Measurements from ENCODE around the gene CUL9. TPM values are rescaled to one million over a fixed set of nuclear protein-coding genes. Genes with fewer than 3 reads are reported as not detected.

CUL9 gene
- total RNA-seq, 4 donors from 2014 or later: 31.0 to 52.6 (median 38.8) TPM

DNA sequence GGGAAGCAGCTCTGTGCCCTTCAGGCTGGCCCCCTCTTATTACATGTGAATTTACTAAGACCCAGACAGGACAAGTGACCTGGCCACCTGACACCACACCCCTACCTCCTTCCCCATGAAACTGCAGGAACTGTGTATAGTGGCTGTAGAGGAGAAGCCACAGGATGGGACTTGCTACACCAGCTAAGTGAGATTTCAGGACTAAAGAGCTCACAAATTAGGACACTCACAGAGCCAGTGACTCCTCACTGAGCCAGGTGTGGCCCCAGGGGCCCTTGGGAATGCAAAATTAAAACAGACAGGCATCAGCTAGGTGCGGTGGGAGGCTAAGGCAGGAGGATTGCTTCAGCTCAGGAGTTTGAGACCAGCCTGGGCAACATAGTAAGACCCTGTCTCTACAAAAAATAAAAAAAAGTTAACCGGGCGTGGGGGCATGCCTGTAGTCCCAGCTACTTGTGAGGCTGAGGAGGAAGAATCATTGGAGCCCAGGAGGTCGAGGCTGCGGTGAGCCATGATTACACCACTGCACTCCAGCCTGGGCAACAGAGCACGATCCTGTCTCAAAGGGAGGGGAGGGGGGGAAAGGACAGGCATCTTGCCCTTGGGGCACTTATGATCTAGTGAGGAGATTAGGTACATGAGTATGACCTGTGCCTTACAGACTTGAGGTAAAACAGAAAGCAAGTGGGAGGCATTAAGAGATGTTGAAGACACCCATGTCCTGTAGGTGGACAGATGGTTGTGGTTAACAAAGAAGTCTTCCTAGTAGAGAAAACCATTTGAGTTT lies 34.1 kb upstream of the CUL9 start:
- Histone ChIP-seq H3K27me3 (no peaks in the 10 kb centered on the region), H3K4me3 (no peak overlapping the region), H3K36me3 (no peaks in the 10 kb centered on the region), H3K27ac (no peak overlapping the region), H3K4me1 (peaks cover 0 to 9% of the 10 kb centered on the region in 2 donors), H3K9me3 (no peaks in the 10 kb centered on the region)
- TF ChIP-seq, protein P1, sequence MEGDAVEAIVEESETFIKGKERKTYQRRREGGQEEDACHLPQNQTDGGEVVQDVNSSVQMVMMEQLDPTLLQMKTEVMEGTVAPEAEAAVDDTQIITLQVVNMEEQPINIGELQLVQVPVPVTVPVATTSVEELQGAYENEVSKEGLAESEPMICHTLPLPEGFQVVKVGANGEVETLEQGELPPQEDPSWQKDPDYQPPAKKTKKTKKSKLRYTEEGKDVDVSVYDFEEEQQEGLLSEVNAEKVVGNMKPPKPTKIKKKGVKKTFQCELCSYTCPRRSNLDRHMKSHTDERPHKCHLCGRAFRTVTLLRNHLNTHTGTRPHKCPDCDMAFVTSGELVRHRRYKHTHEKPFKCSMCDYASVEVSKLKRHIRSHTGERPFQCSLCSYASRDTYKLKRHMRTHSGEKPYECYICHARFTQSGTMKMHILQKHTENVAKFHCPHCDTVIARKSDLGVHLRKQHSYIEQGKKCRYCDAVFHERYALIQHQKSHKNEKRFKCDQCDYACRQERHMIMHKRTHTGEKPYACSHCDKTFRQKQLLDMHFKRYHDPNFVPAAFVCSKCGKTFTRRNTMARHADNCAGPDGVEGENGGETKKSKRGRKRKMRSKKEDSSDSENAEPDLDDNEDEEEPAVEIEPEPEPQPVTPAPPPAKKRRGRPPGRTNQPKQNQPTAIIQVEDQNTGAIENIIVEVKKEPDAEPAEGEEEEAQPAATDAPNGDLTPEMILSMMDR (IDR thresholded peaks at IDR 0.05): no peak
- TF ChIP-seq POLR2A (IDR thresholded peaks at IDR 0.05): no peak
- intact Hi-C loops (cut with DNase I; ENCODE audit: low total_unique reads): no loop called here
- DNase-seq: no peak

DNA sequence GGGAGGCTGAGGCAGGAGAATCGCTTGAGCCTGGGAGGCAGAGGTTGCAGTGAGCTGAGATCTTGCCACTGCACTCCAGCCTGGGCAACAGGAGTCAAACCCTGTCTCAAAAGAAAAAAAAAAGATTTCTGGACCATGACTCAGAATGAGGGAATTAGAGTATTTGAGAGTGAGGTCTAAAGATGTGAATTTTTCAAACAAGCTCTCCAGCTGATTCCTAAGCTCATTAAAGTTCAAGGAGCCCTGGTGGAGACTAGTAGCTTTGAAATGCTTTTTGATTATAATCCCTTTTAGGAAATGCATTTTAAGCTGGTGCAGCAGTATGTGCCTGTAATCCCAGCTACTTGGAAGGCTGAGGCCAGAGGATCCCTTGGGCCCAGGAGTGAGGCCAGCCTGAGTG lies 32.7 kb upstream of the CUL9 start:
- H3K4me3 ChIP-seq: no peak overlapping the region
- TF ChIP-seq, protein P1 (IDR thresholded peaks at IDR 0.05): no peak
- TF ChIP-seq POLR2A (IDR thresholded peaks at IDR 0.05): no peak
- intact Hi-C loops (cut with DNase I; ENCODE audit: low total_unique reads): no loop called here

DNA sequence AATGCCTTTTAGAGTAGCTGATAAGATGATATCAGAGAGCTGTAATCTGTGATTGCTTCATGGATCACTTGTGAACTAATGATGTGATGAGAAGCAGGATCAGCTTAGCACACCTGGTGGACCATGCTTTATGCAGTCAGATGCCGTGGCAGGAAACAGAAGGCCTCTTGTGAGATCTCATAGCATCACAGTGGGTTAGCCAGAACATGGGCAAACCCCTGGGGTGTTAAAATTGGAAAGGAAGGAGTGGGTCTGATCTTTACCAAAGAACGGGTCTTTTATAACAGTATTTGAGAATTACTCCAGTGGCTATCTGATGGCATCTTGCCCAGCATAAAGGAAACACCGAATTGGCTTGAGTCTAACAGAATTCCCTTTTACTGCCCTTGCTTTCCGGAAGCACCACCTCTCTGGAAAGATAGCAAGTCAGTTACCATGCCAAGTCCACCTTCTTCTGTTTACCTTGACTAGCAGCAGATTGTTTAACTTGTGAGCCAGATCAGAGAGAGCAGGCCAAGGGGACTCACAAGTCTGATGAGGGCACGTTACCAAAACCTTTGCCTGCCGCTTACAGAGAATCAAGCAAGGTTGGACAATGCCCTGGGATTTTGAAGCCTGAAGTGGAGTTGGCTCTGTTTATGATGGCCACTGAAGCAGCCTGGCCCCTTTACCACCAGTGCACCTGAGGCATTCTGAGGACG lies 31.8 kb upstream of the CUL9 start:
- no peak overlapping the region for H3K4me3 ChIP-seq
- H3K27ac ChIP-seq: no peak overlapping the region
- no peaks in the 10 kb centered on the region for H3K36me3 ChIP-seq
- intact Hi-C loops (cut with DNase I; ENCODE audit: low total_unique reads): no loop called here
- no peaks in the 10 kb centered on the region for H3K27me3 ChIP-seq
- H3K4me1 ChIP-seq: no peaks in the 10 kb centered on the region
- no peak for TF ChIP-seq POLR2A (IDR thresholded peaks at IDR 0.05)
- TF ChIP-seq, protein P1 (IDR thresholded peaks at IDR 0.05): no peak
- no peak for DNase-seq
- H3K9me3 ChIP-seq: no peaks in the 10 kb centered on the region

More for the DNA sequence above, 32.7 kb upstream of the CUL9 start:
- no peaks in the 10 kb centered on the region for H3K36me3 ChIP-seq
- no peaks in the 10 kb centered on the region for H3K9me3 ChIP-seq
- no peaks in the 10 kb centered on the region for H3K27me3 ChIP-seq
- no peaks in the 10 kb centered on the region for H3K4me1 ChIP-seq
- no peak overlapping the region for H3K27ac ChIP-seq
- no peak for DNase-seq

DNA sequence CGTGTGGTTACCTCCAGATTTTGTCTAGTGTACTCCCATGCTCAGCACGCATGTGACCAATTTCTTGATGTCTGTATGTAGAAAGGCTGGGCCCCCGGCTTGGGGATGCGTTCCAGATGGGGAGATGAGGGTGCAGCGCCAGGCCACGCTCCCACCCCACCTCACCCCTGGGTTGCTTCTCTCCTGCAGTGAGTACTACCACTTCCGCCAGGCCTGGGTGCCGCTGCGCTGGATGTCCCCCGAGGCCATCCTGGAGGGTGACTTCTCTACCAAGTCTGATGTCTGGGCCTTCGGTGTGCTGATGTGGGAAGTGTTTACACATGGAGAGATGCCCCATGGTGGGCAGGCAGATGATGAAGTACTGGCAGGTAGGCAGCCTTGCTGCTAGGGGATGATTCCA lies 22.4 kb upstream of the CUL9 start:
- TF ChIP-seq, protein P1 (IDR thresholded peaks at IDR 0.05): no peak
- TF ChIP-seq POLR2A (IDR thresholded peaks at IDR 0.05): no peak
- H3K4me3 ChIP-seq: no peak overlapping the region
- no peak overlapping the region for H3K27ac ChIP-seq
- no peaks in the 10 kb centered on the region for H3K36me3 ChIP-seq
- H3K27me3 ChIP-seq: no peaks in the 10 kb centered on the region
- no peaks in the 10 kb centered on the region for H3K4me1 ChIP-seq
- DNase-seq: no peak
- intact Hi-C loops (cut with DNase I; ENCODE audit: low total_unique reads): no loop called here
- no peaks in the 10 kb centered on the region for H3K9me3 ChIP-seq

DNA sequence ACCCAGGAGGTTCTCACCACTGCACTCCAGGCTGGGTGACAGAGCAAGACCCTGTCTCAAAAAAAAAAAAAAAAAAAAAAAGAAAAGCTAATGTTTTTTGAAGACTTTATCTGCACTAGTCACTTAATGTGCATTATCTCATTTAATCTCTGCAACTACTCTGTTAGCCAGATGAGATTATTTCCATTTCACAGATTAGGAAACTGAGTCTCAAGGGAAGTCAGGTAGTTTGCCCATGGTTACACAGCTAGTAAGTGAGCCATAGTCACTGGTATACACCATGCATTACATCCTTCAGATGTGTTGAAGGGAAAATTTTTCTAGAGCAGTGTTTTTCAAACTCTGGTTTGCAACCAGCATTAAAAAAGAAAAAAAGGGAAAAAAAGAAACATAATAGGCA lies 18.1 kb upstream of the CUL9 start:
- no peak for DNase-seq
- no peaks in the 10 kb centered on the region for H3K9me3 ChIP-seq
- no peaks in the 10 kb centered on the region for H3K4me1 ChIP-seq
- H3K4me3 ChIP-seq: no peak overlapping the region
- no peak for TF ChIP-seq POLR2A (IDR thresholded peaks at IDR 0.05)
- TF ChIP-seq, protein P1 (IDR thresholded peaks at IDR 0.05): no peak
- H3K27me3 ChIP-seq: no peaks in the 10 kb centered on the region
- H3K27ac ChIP-seq: no peak overlapping the region
- intact Hi-C loops (cut with DNase I; ENCODE audit: low total_unique reads): no loop called here
- no peaks in the 10 kb centered on the region for H3K36me3 ChIP-seq
